Fibroblast of lung (primary cell): ENCODE data around the gene KRT33A.

Experiments
- EZH2 ChIP-seq: IDR thresholded peaks from 2 replicates; pipeline ENCODE4 v1.5.1; 2012; ENCODE audit warnings: low read length, control low read depth, mild to moderate bottlenecking; ENCODE audit errors: missing control alignments
- TF ChIP-seq, protein P1 (sequence below), 2 donors: IDR thresholded peaks in 1 of 2; conservative IDR thresholded peaks in 1 of 2; 1 replicate in 1 of 2; 2 replicates in 1 of 2; pipeline ENCODE4 v1.5.1; 2011 to 2012; ENCODE audit warnings: low read length in 2 of 2, control low read depth in 1 of 2, inconsistent platforms in 1 of 2, low read depth in 1 of 2, mild to moderate bottlenecking in 1 of 2

GRCh38 chr17:41328207-41328606 lies 22.4 kb downstream of the KRT33A start:
- TF ChIP-seq, protein P1, sequence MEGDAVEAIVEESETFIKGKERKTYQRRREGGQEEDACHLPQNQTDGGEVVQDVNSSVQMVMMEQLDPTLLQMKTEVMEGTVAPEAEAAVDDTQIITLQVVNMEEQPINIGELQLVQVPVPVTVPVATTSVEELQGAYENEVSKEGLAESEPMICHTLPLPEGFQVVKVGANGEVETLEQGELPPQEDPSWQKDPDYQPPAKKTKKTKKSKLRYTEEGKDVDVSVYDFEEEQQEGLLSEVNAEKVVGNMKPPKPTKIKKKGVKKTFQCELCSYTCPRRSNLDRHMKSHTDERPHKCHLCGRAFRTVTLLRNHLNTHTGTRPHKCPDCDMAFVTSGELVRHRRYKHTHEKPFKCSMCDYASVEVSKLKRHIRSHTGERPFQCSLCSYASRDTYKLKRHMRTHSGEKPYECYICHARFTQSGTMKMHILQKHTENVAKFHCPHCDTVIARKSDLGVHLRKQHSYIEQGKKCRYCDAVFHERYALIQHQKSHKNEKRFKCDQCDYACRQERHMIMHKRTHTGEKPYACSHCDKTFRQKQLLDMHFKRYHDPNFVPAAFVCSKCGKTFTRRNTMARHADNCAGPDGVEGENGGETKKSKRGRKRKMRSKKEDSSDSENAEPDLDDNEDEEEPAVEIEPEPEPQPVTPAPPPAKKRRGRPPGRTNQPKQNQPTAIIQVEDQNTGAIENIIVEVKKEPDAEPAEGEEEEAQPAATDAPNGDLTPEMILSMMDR (conservative IDR thresholded peaks at IDR 0.05 in 1 of 2, IDR thresholded peaks at IDR 0.05 in 1 of 2; ENCODE audit: low read depth in 1 of 2, low read length in 2 of 2), result no peak
- TF ChIP-seq EZH2, result no peak
